K562 (cell line): Measurements from ENCODE around the gene RBPJ.

Experiments used
- HDAC2 ChIP-seq: fragments of 450-650 bp; IDR thresholded peaks from 2 replicates; pipeline ENCODE4 v1.6.1; 2016; ENCODE audit warnings: mild to moderate bottlenecking
- POLR2A ChIP-seq: fragments of 450-650 bp; conservative IDR thresholded peaks from 2 replicates; pipeline ENCODE4 v1.6.1; 2016
- THRAP3 ChIP-seq: fragments of 450-650 bp; IDR thresholded peaks from 2 replicates; pipeline ENCODE4 v1.6.1; 2016; ENCODE audit warnings: mild to moderate bottlenecking, inconsistent platforms, borderline replicate concordance
- TF ChIP-seq, protein P1 (sequence below): fragments of 250-450 bp; sonication (Bioruptor Pico); IDR thresholded peaks from 2 replicates; pipeline ENCODE4 v1.4.0; 2020; ENCODE audit warnings: mild to moderate bottlenecking
- TF ChIP-seq, protein P2 (sequence below): fragments of 250-450 bp; sonication (Bioruptor Pico); IDR thresholded peaks from 2 replicates; pipeline ENCODE4 v1.5.0; 2020; ENCODE audit warnings: mild to moderate bottlenecking, borderline replicate concordance

DNA sequence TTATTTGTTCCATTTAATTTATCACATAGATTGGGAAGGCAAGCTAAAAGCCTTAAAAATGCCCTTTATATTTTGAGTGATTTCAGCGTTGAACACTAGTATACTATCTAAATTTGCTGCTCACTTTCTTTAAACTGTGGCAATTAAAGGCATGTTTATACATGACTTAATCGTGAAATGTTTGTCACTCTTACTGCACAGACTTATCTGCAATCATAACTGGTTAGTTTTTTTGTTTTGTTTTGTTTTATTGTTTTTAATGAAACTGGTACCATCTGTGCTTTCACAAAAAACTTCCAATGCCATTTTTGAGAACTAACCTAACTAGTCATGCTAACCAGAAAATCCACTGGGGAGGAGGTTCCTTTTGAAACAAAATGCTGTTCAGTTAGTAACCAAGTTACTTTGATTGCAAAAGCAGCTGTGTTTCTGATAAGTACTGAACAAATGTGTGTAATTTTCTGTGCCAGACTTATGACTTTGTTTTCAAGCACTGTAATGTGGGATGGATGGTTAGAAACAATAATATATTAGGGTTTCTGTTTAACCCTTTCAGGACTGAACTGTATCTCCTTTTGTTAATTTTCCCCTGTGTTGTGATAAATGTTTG is 113.3 kb downstream of the RBPJ start:
- TF ChIP-seq HDAC2 (no peak), POLR2A (no peak), THRAP3 (no peak)
- TF ChIP-seq, protein P1, sequence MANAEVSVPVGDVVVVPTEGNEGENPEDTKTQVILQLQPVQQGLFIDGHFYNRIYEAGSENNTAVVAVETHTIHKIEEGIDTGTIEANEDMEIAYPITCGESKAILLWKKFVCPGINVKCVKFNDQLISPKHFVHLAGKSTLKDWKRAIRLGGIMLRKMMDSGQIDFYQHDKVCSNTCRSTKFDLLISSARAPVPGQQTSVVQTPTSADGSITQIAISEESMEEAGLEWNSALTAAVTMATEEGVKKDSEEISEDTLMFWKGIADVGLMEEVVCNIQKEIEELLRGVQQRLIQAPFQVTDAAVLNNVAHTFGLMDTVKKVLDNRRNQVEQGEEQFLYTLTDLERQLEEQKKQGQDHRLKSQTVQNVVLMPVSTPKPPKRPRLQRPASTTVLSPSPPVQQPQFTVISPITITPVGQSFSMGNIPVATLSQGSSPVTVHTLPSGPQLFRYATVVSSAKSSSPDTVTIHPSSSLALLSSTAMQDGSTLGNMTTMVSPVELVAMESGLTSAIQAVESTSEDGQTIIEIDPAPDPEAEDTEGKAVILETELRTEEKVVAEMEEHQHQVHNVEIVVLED (CRISPR knock-in tag), result no peak
- TF ChIP-seq, protein P2, sequence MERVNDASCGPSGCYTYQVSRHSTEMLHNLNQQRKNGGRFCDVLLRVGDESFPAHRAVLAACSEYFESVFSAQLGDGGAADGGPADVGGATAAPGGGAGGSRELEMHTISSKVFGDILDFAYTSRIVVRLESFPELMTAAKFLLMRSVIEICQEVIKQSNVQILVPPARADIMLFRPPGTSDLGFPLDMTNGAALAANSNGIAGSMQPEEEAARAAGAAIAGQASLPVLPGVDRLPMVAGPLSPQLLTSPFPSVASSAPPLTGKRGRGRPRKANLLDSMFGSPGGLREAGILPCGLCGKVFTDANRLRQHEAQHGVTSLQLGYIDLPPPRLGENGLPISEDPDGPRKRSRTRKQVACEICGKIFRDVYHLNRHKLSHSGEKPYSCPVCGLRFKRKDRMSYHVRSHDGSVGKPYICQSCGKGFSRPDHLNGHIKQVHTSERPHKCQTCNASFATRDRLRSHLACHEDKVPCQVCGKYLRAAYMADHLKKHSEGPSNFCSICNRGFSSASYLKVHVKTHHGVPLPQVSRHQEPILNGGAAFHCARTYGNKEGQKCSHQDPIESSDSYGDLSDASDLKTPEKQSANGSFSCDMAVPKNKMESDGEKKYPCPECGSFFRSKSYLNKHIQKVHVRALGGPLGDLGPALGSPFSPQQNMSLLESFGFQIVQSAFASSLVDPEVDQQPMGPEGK (CRISPR knock-in tag), result no peak
